HG03378 (cell line): Measurements from ENCODE around the gene FGG.
A peak's percentile ranks its signal among the peaks of the same experiment; 100 is the strongest.

Experiments used
- ATAC-seq: cut with Tn5 transposase; IDR thresholded peaks from one replicate; pipeline ENCODE4 v1.9.1; 2021; ENCODE audit warnings: mild to moderate bottlenecking, moderate library complexity; ENCODE audit not compliant: unreplicated experiment

Gene FGG

GRCh38 chr4:154559494-154560418, 52.7 kb downstream of the FGG start:
- peak; percentile 90 for ATAC-seq

- ATAC-seq: no peak
These were observed 53.3 kb downstream of the FGG start for GRCh38 chr4:154559141-154559493.
